Measurements from ENCODE around the gene EYA2.

GRCh38 chr20:47054506-47054905 is 159.9 kb downstream of the EYA2 start:
- TF ChIP-seq CTCF (IDR thresholded peaks at IDR 0.05) (no peak), POLR2A (IDR thresholded peaks at IDR 0.05) (no peak)
